Vagina (tissue), 2 donors: ENCODE results near the gene KCNJ10. TPM values are rescaled to one million over a fixed set of nuclear protein-coding genes. Genes with fewer than 3 reads are reported as not detected.

Experiments used
- DNase-seq, 2 donors: peaks; one replicate each; pipeline ENCODE4 v3.0.0-alpha.2; 2017; ENCODE audit errors: extremely low spot score in 2 of 2
- H3K27ac ChIP-seq: fragments of 200-600 bp; sonication (generic); one replicate; pipeline ENCODE4 v1.5.1; 2019
- H3K27me3 ChIP-seq: fragments of 200-600 bp; sonication (generic); one replicate; pipeline ENCODE4 v1.5.1; 2019
- H3K36me3 ChIP-seq, 2 donors: fragments of 200-600 bp; sonication (generic); one replicate each; pipeline ENCODE4 v1.5.1; 2017 to 2019
- H3K4me1 ChIP-seq: fragments of 200-600 bp; sonication (generic); one replicate; pipeline ENCODE4 v1.5.1; 2019
- H3K4me3 ChIP-seq, 2 donors: fragments of 200-600 bp; sonication (generic); 1 replicate in 1 of 2; 2 replicates in 1 of 2; pipeline ENCODE4 v1.5.1; 2016 to 2019
- H3K9me3 ChIP-seq: fragments of 200-600 bp; sonication (generic); one replicate; pipeline ENCODE4 v1.5.1; 2019
- CTCF ChIP-seq, 3 experiments: fragments of 450-650 bp in 2 of 3; fragments of 200-600 bp in 1 of 3; sonication (generic) in 1 of 3; IDR thresholded peaks; one replicate each; pipeline ENCODE4 v1.5.1; 2017 to 2019; ENCODE audit warnings: antibody characterized with exemption in 3 of 3, mild to moderate bottlenecking in 2 of 3, moderate library complexity in 2 of 3
- POLR2A ChIP-seq, 2 donors: fragments of 450-650 bp; IDR thresholded peaks; one replicate each; pipeline ENCODE4 v1.6.1; 2017; ENCODE audit warnings: antibody characterized with exemption in 2 of 2, mild to moderate bottlenecking in 2 of 2, moderate library complexity in 2 of 2
- POLR2AphosphoS5 ChIP-seq, 2 donors: sonication (generic); formaldehyde crosslinking; IDR thresholded peaks; one replicate each; pipeline ENCODE4 v1.9.0; 2017; ENCODE audit warnings: antibody characterized with exemption in 2 of 2, mild to moderate bottlenecking in 2 of 2, low read depth in 1 of 2; ENCODE audit not compliant: insufficient read depth in 1 of 2
- intact Hi-C: fragments of 100-400 bp; cut with DNase I; formaldehyde crosslinking; loops from one replicate; pipeline ENCODE4 v1.15.1; 2023
- total RNA-seq: library from RNA; depleted of rRNA; stranded (reverse); fragments of >200 nt; gene quantifications from one replicate; pipeline ENCODE4 v1.2.3, GENCODE V29; 2016

Gene KCNJ10
- total RNA-seq, 1 donor from 2014 or later: not detected

DNA sequence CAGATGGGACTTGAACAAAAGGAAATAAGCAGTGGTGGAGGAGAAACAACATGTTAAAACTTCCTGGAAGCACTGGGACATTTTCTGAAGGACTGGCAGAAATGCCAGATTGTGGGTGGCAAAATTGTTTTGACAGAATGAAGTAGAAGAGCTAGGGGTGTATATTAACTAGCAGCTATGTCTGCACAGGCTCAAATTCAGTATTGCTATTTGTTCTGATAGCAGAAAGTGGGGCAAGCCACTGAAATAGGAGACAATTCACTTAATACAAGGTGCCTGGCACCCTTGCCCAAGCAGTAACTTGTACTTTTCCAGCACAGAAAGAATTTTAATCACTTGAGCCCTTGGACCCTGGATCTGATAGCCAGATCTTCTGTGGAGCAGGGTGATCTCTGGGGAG lies 26.4 kb downstream of the KCNJ10 start:
- TF ChIP-seq POLR2A (IDR thresholded peaks at IDR 0.05) (no peak), CTCF (IDR thresholded peaks at IDR 0.05) (no peak), POLR2AphosphoS5 (IDR thresholded peaks at IDR 0.05; ENCODE audit: insufficient read depth in 1 of 2, low read depth in 1 of 2) (no peak)

GRCh38 chr1:160040476-160040875 lies 29.5 kb downstream of the KCNJ10 start:
- DNase-seq: no peak
- Histone ChIP-seq H3K4me3 (no peak overlapping the region), H3K36me3 (no peaks in the 10 kb centered on the region), H3K4me1 (no peaks in the 10 kb centered on the region), H3K27me3 (no peaks in the 10 kb centered on the region), H3K27ac (no peak overlapping the region), H3K9me3 (no peaks in the 10 kb centered on the region)
- intact Hi-C loops: no loop called here
- TF ChIP-seq POLR2AphosphoS5 (IDR thresholded peaks at IDR 0.05; ENCODE audit: insufficient read depth in 1 of 2, low read depth in 1 of 2): no peak
- TF ChIP-seq CTCF (IDR thresholded peaks at IDR 0.05): no peak
- TF ChIP-seq POLR2A (IDR thresholded peaks at IDR 0.05): no peak

More for the DNA sequence above, 26.4 kb downstream of the KCNJ10 start:
- no peak overlapping the region for H3K27ac ChIP-seq
- no peaks in the 10 kb centered on the region for H3K9me3 ChIP-seq
- H3K4me1 ChIP-seq: no peaks in the 10 kb centered on the region
- H3K4me3 ChIP-seq: no peak overlapping the region
- H3K27me3 ChIP-seq: no peaks in the 10 kb centered on the region
- H3K36me3 ChIP-seq: no peaks in the 10 kb centered on the region
- no peak for DNase-seq
- intact Hi-C loops: no loop called here

DNA sequence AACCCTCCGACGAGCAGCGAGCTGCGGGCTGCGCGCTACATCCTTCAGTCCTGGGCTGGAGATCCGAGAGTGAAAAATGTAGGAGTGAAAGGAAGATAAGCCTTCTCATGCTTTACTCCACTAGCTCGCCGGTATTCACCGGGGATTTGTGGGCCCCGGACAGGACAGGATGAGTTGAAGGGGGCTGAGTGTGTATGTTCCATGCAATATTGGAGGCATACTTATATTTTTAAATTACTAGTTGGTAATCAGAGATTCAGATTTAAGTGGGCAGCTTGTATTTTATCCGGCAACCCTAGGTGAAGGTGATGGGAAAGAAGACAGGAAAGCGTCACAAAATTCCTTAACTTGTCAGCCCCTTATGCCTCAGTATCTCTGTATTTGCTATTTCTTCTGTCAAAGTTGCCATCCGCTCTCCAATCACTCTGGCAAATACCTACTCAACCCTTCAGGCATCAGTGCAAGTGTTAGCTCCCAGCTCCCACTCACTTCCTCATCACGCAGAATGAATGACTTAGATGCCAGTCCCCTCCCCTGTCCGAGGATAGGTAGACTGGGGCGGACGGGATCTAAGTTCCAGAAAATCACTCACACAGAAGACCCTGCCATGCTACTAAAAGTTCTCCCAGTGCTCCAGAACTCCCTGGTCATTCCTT lies 37.7 kb downstream of the KCNJ10 start:
- Histone ChIP-seq H3K36me3 (peaks cover 0 to 1% of the 10 kb centered on the region in 2 donors), H3K27ac (peak overlapping the region; percentile 45), H3K9me3 (no peaks in the 10 kb centered on the region), H3K4me3 (peak overlapping the region; percentile 79 to 93), H3K27me3 (no peaks in the 10 kb centered on the region), H3K4me1 (peaks cover 29% of the 10 kb centered on the region)
- no peak for DNase-seq
- TF ChIP-seq POLR2AphosphoS5 (IDR thresholded peaks at IDR 0.05; ENCODE audit: insufficient read depth in 1 of 2, low read depth in 1 of 2) (no peak), POLR2A (IDR thresholded peaks at IDR 0.05) (no peak)
- intact Hi-C loops: no loop called here

DNA sequence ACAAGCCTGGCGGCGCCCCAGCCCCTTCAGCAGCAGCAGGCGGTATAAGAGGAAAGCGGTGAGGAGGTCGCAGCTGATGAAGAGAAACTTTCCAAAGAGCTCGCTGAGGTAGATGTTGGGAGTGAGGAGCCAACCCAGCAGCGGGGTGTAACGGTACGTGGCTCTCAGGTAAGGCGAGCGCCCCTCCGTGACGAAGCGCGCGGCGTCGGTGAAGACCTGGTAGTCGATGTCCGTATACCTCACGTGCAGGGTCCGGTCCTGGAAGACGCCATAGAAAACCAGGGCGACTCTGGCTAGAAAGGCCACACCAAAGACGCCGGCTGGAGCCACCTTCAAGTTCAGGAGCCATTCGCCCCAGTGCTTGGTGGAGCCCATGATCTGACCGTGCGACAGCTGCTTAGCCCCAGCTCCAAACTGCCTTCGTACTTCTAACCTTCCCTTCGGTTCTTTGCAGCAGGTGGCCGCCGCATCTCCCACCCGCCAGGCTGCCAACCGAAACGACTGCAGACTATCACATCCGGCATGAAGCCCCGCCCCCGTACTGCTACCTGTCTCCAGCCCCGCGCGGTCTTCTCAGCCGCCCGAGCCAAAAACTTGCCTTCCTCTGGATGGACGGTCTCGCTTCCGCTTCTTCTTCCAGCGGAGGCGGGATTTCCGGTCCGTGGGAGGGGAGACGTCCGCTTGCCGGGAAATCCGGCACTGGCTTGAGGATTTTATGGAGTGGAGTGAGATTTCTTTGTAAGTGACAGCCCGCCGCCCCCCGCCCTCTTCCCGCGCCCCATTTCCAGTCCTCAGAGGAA lies 38.4 kb downstream of the KCNJ10 start, which contains the start of gene PIGM:
Gene PIGM, minus strand, starts transcription at position 626 of the 800 bp plus-strand sequence. Its CDS starts 251 bp downstream, at position 375.
- intact Hi-C loops: no loop called here
- Histone ChIP-seq H3K9me3 (no peaks in the 10 kb centered on the region), H3K27me3 (no peaks in the 10 kb centered on the region), H3K36me3 (peaks cover 0 to 8% of the 10 kb centered on the region in 2 donors), H3K27ac (peak within 1 kb of the TSS; percentile 45), H3K4me1 (peaks cover 29% of the 10 kb centered on the region), H3K4me3 (peak within 1 kb of the TSS; percentile 79 to 93)
- peak in 1 of 2 donors; percentile 94 for DNase-seq
- TF ChIP-seq POLR2AphosphoS5 (IDR thresholded peaks at IDR 0.05; ENCODE audit: insufficient read depth in 1 of 2, low read depth in 1 of 2) (peak; percentile 83 to 96), POLR2A (IDR thresholded peaks at IDR 0.05) (peak in 1 of 2 donors; percentile 16), CTCF (IDR thresholded peaks at IDR 0.05) (no peak)

DNA sequence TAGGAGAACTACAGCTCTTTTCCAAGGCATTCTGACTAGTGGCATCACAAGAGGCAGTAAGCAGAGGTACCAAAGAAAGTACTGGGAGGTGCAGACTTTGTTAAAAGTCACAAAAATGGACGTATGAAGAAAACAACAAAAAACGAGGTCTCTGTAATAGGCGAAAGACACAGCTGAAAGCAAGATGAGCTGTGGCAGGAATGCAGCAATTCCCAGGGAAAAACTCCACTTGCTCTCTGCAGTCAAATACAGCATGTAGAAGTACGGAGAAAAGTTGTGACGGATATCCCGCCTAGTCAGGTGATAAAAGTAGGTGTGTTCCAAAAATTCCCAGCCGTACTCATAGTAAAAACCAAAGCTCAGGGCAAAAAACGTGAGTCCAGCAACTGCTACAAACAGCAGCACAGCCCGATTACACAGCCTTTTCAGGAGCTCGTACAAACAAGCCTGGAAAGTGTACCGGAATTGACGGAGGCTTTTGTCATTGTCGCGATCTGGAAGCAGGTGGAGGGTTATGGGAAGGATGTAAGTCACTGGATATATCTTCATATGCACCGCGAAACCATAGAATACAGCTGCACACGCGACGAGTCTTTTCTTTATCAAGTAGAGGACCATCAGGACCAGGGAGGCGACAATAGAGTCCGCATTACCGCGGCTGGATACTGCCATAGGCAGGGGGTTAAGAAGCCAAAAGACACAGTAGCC lies 39.1 kb downstream of the KCNJ10 start:
- peak in 1 of 2 donors; percentile 70 for DNase-seq
- no peak for TF ChIP-seq CTCF (IDR thresholded peaks at IDR 0.05)
- no peak for TF ChIP-seq POLR2AphosphoS5 (IDR thresholded peaks at IDR 0.05; ENCODE audit: insufficient read depth in 1 of 2, low read depth in 1 of 2)
- no peak for TF ChIP-seq POLR2A (IDR thresholded peaks at IDR 0.05)
- Histone ChIP-seq H3K4me1 (peaks cover 29% of the 10 kb centered on the region), H3K36me3 (peaks cover 0 to 9% of the 10 kb centered on the region in 2 donors), H3K4me3 (peak overlapping the region; percentile 79 to 93), H3K9me3 (no peaks in the 10 kb centered on the region), H3K27me3 (no peaks in the 10 kb centered on the region), H3K27ac (peak overlapping the region; percentile 45)
- intact Hi-C loops: no loop called here
